OCI-LY1 (cell line): ENCODE data around the gene RNF168.

Source experiments
- CTCF ChIP-seq: fragments of 200-600 bp; sonication (generic), shearing (Covaris generic); IDR thresholded peaks from 2 replicates; pipeline ENCODE4 v1.5.1; 2017; ENCODE audit warnings: mild to moderate bottlenecking, antibody characterized with exemption, low read length, moderate library complexity, mixed read lengths
- EZH2 ChIP-seq: fragments of 200-600 bp; sonication (generic), shearing (Covaris generic); IDR thresholded peaks from 2 replicates; pipeline ENCODE4 v1.8.0; 2017; ENCODE audit warnings: borderline replicate concordance, mixed run types, mild to moderate bottlenecking, antibody characterized with exemption, low read length, moderate library complexity, mixed read lengths

- TF ChIP-seq EZH2 (no peak), CTCF (no peak)
These were observed 27.9 kb upstream of the RNF168 start for GRCh38 chr3:196531418-196531817.
